DOHH2 (cell line): ENCODE results near the gene EOLA2.
"Not testable (repeated sequence)": the region's sequence is repeated elsewhere in the genome, so short reads cannot be mapped to it uniquely, and the experiment has no call there.

ENCODE experiments used
- H3F3A ChIP-seq: fragments of 200-600 bp; sonication (generic), shearing (Covaris generic); 2 replicates; pipeline ENCODE4 v1.6.0; 2016; ENCODE audit warnings: antibody characterized with exemption, mild to moderate bottlenecking; ENCODE audit not compliant: control insufficient read depth, insufficient read depth
- H3K27ac ChIP-seq: fragments of 200-600 bp; sonication (generic); 2 replicates; pipeline ENCODE4 v1.5.1; 2014; ENCODE audit warnings: low read depth, mild to moderate bottlenecking, low read length, moderate library complexity
- H3K27me3 ChIP-seq: fragments of 200-600 bp; sonication (generic); 2 replicates; pipeline ENCODE4 v1.6.1; 2014; ENCODE audit warnings: mild to moderate bottlenecking, low read length, mixed read lengths; ENCODE audit not compliant: control insufficient read depth
- H3K36me3 ChIP-seq: fragments of 200-600 bp; sonication (generic); 2 replicates; pipeline ENCODE4 v1.6.1; 2014; ENCODE audit warnings: mild to moderate bottlenecking, low read length, moderate library complexity, mixed read lengths; ENCODE audit not compliant: control insufficient read depth
- H3K4me1 ChIP-seq: fragments of 200-600 bp; sonication (generic); 2 replicates; pipeline ENCODE4 v1.6.1; 2014; ENCODE audit warnings: mild to moderate bottlenecking, low read length, mixed read lengths; ENCODE audit not compliant: control insufficient read depth
- H3K4me2 ChIP-seq: fragments of 200-600 bp; sonication (generic); 2 replicates; pipeline ENCODE4 v1.6.0; 2014; ENCODE audit warnings: mild to moderate bottlenecking, low read length, moderate library complexity
- H3K4me3 ChIP-seq: fragments of 200-600 bp; sonication (generic); 2 replicates; pipeline ENCODE4 v1.5.1; 2014; ENCODE audit warnings: mild to moderate bottlenecking, low read length, mixed read lengths
- H3K79me2 ChIP-seq: fragments of 200-600 bp; sonication (generic); 2 replicates; pipeline ENCODE4 v1.6.1; 2014; ENCODE audit warnings: mild to moderate bottlenecking, low read length, mixed read lengths; ENCODE audit not compliant: control insufficient read depth
- H3K9me2 ChIP-seq: fragments of 200-600 bp; sonication (generic); replicated peaks from 2 replicates; pipeline ENCODE4 v1.6.1; 2014; ENCODE audit warnings: mild to moderate bottlenecking, low read length, mixed read lengths; ENCODE audit not compliant: control insufficient read depth
- H3K9me3 ChIP-seq: fragments of 200-600 bp; sonication (generic); 2 replicates; pipeline ENCODE4 v1.6.1; 2014; ENCODE audit warnings: antibody characterized with exemption, low read length, mixed read lengths; ENCODE audit not compliant: control insufficient read depth, insufficient read depth
- H4K20me1 ChIP-seq: fragments of 200-600 bp; sonication (generic); 2 replicates; pipeline ENCODE4 v1.6.0; 2014; ENCODE audit warnings: low read depth, mild to moderate bottlenecking, antibody characterized with exemption, low read length, moderate library complexity; ENCODE audit not compliant: control insufficient read depth, insufficient read depth
- EZH2phosphoT487 ChIP-seq: fragments of 200-600 bp; sonication (generic); IDR thresholded peaks from 2 replicates; pipeline ENCODE4 v1.6.1; 2017; ENCODE audit warnings: borderline replicate concordance, mild to moderate bottlenecking, antibody characterized with exemption, low read length, moderate library complexity, mixed read lengths

The EOLA2 gene

DNA sequence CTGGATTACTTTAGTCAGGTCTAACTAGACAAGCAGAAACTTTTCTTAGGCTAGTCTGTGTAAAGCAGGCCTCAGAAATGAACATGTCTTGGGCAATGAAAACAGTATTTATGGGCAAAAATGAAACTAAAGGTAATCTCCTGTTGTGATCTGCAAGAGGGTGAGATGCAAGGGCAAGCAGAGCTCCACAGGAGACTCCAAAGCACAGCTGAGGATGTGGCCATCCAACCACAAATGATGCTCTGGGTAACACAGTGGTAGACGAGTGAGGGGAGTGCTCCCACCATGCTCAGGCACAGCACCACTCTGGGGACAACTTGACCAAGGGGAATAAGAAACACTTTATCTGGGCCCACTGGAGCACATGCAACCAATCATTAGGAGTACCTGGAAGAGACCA lies 9.7 kb downstream of the EOLA2 start:
- not testable (repeated sequence) for H3K4me1 ChIP-seq, H3K4me2 ChIP-seq, H3F3A ChIP-seq, H3K4me3 ChIP-seq, H3K27me3 ChIP-seq, H3K36me3 ChIP-seq, H3K27ac ChIP-seq, H3K79me2 ChIP-seq, H3K9me2 ChIP-seq, H3K9me3 ChIP-seq, H4K20me1 ChIP-seq

- not testable (repeated sequence) for H3K4me1 ChIP-seq, H3K36me3 ChIP-seq, H3K4me3 ChIP-seq, H3K4me2 ChIP-seq, H3K9me2 ChIP-seq, H3K9me3 ChIP-seq, H3K79me2 ChIP-seq, H3F3A ChIP-seq, H3K27me3 ChIP-seq, H4K20me1 ChIP-seq, H3K27ac ChIP-seq
Measured at GRCh38 chrX:149927964-149928258, 10.4 kb downstream of the EOLA2 start.

- H3K4me2 ChIP-seq, H3K4me3 ChIP-seq, H3F3A ChIP-seq, H4K20me1 ChIP-seq, H3K9me3 ChIP-seq, H3K27me3 ChIP-seq, H3K27ac ChIP-seq, H3K9me2 ChIP-seq, H3K4me1 ChIP-seq, H3K36me3 ChIP-seq, H3K79me2 ChIP-seq: not testable (repeated sequence)
Measured at GRCh38 chrX:149927245-149927963, 10.9 kb downstream of the EOLA2 start.

- not testable (repeated sequence) for H3K4me1 ChIP-seq, H3K79me2 ChIP-seq, H3K27me3 ChIP-seq, H3K9me2 ChIP-seq, H3K9me3 ChIP-seq, H3K4me3 ChIP-seq, H3K27ac ChIP-seq, H4K20me1 ChIP-seq, H3F3A ChIP-seq, H3K4me2 ChIP-seq, H3K36me3 ChIP-seq
Measured at GRCh38 chrX:149924434-149924833, 13.9 kb downstream of the EOLA2 start.

GRCh38 chrX:149923836-149924235 lies 14.5 kb downstream of the EOLA2 start:
- H3K27me3 ChIP-seq = not testable (repeated sequence)

GRCh38 chrX:149916745-149917392 lies 21.4 kb downstream of the EOLA2 start:
- TF ChIP-seq EZH2phosphoT487 = no peak
- Histone ChIP-seq H3K27me3 (no peaks in the 10 kb centered on the region), H4K20me1 (no peaks in the 10 kb centered on the region), H3K27ac (no peak overlapping the region), H3K4me1 (no peaks in the 10 kb centered on the region), H3K4me2 (no peak overlapping the region), H3K9me3 (no peaks in the 10 kb centered on the region), H3K9me2 (no peaks in the 10 kb centered on the region), H3K4me3 (no peak overlapping the region), H3K36me3 (no peaks in the 10 kb centered on the region), H3F3A (no peaks in the 10 kb centered on the region), H3K79me2 (no peaks in the 10 kb centered on the region)

More at GRCh38 chrX:149923836-149924235, 14.5 kb downstream of the EOLA2 start:
- not testable (repeated sequence) for H3K36me3 ChIP-seq, H4K20me1 ChIP-seq, H3K27ac ChIP-seq, H3K4me1 ChIP-seq, H3K9me3 ChIP-seq, H3K4me3 ChIP-seq, H3F3A ChIP-seq, H3K4me2 ChIP-seq, H3K9me2 ChIP-seq, H3K79me2 ChIP-seq
